GM23338 (cell line): Measurements from ENCODE around the gene GOLGA1. TPM values are rescaled to one million over a fixed set of nuclear protein-coding genes. Genes with fewer than 3 reads are reported as not detected.
A peak's percentile ranks its signal among the peaks of the same experiment; 100 is the strongest.

Source experiments
- ATAC-seq: fragments of 200-7000 bp; cut with Tn5 transposase; 3 replicates; pipeline ENCODE4 v1.9.1; 2020
- DNase-seq: peaks from one replicate; pipeline ENCODE4 v3.0.0-alpha.2; 2015; ENCODE audit warnings: low spot score
- H2AFZ ChIP-seq: fragments of 200-600 bp; sonication (generic); 2 replicates; pipeline ENCODE4 v1.8.0; 2016; ENCODE audit warnings: antibody characterized with exemption, mild to moderate bottlenecking, moderate library complexity
- H3F3A ChIP-seq: fragments of 200-600 bp; sonication (generic); replicated peaks from 2 replicates; pipeline ENCODE4 v1.8.0; 2017; ENCODE audit warnings: antibody characterized with exemption, mixed run types, low read depth
- H3K27ac ChIP-seq: fragments of 200-600 bp; sonication (generic); 2 replicates; pipeline ENCODE4 v1.6.1; 2016; ENCODE audit warnings: low read depth
- H3K27me3 ChIP-seq: fragments of 200-600 bp; sonication (generic); 2 replicates; pipeline ENCODE4 v1.8.0; 2016; ENCODE audit warnings: mild to moderate bottlenecking, mixed run types, moderate library complexity; ENCODE audit not compliant: insufficient read depth
- H3K36me3 ChIP-seq: fragments of 200-600 bp; sonication (generic); 2 replicates; pipeline ENCODE4 v1.8.0; 2016; ENCODE audit warnings: mild to moderate bottlenecking; ENCODE audit not compliant: insufficient read depth
- H3K4me1 ChIP-seq: fragments of 200-600 bp; sonication (generic); 2 replicates; pipeline ENCODE4 v1.8.0; 2016; ENCODE audit warnings: mild to moderate bottlenecking, moderate library complexity; ENCODE audit not compliant: insufficient read depth
- H3K4me2 ChIP-seq: fragments of 200-600 bp; sonication (generic); 2 replicates; pipeline ENCODE4 v1.7.1; 2017; ENCODE audit warnings: mixed run types
- H3K4me3 ChIP-seq: fragments of 200-600 bp; sonication (generic); 2 replicates; pipeline ENCODE4 v1.6.1; 2016; ENCODE audit warnings: mixed run types
- H3K79me2 ChIP-seq: fragments of 200-600 bp; sonication (generic); replicated peaks from 2 replicates; pipeline ENCODE4 v1.8.0; 2017; ENCODE audit warnings: mild to moderate bottlenecking; ENCODE audit not compliant: insufficient read depth
- H3K9me2 ChIP-seq: fragments of 200-600 bp; sonication (generic); 2 replicates; pipeline ENCODE4 v1.8.0; 2017; ENCODE audit not compliant: insufficient read depth
- H4K20me1 ChIP-seq: fragments of 200-600 bp; sonication (generic); replicated peaks from 2 replicates; pipeline ENCODE4 v1.8.0; 2017; ENCODE audit warnings: mild to moderate bottlenecking; ENCODE audit not compliant: insufficient read depth
- H3K27ac Mint-ChIP-seq: 2 replicates; pipeline ENCODE4 v1.8.0; 2020; ENCODE audit warnings: inconsistent platforms, mild to moderate bottlenecking, moderate library complexity, mixed read lengths
- H3K27me3 Mint-ChIP-seq: 3 replicates; pipeline ENCODE4 v1.8.0; 2022; ENCODE audit warnings: low read depth, mild to moderate bottlenecking, moderate library complexity, mixed read lengths, inconsistent platforms; ENCODE audit not compliant: insufficient read depth, poor library complexity
- H3K36me3 Mint-ChIP-seq: 3 replicates; pipeline ENCODE4 v1.8.0; 2021; ENCODE audit warnings: low read depth, mild to moderate bottlenecking, inconsistent platforms, moderate library complexity, mixed read lengths
- H3K4me1 Mint-ChIP-seq: 3 replicates; pipeline ENCODE4 v1.8.0; 2020; ENCODE audit warnings: mild to moderate bottlenecking, inconsistent platforms, mixed read lengths
- H3K4me3 Mint-ChIP-seq: 3 replicates; pipeline ENCODE4 v1.8.0; 2021; ENCODE audit warnings: moderate library complexity, mild to moderate bottlenecking, inconsistent platforms, mixed read lengths
- H3K9me3 Mint-ChIP-seq: 3 replicates; pipeline ENCODE4 v1.8.0; 2020; ENCODE audit warnings: moderate library complexity, mild to moderate bottlenecking, inconsistent platforms, mixed read lengths
- CREB1 ChIP-seq: fragments of 250-450 bp; sonication (Bioruptor Pico); IDR thresholded peaks from 2 replicates; pipeline ENCODE4 v1.5.0; 2020; ENCODE audit warnings: low read depth, mild to moderate bottlenecking, moderate library complexity
- EZH2 ChIP-seq: fragments of 200-600 bp; sonication (generic); IDR thresholded peaks from one replicate; pipeline ENCODE4 v1.8.0; 2017; ENCODE audit warnings: antibody characterized with exemption, mild to moderate bottlenecking, low read depth; ENCODE audit not compliant: unreplicated experiment
- EZH2phosphoT487 ChIP-seq: fragments of 200-600 bp; sonication (generic); IDR thresholded peaks from one replicate; pipeline ENCODE4 v1.8.1; 2018; ENCODE audit warnings: antibody characterized with exemption; ENCODE audit not compliant: unreplicated experiment
- JUNB ChIP-seq: IDR thresholded peaks from one replicate; pipeline ENCODE4 v1.6.1; 2016; ENCODE audit warnings: antibody characterized with exemption; ENCODE audit not compliant: unreplicated experiment
- NANOG ChIP-seq: IDR thresholded peaks from 2 replicates; pipeline ENCODE4 v1.6.1; 2016; ENCODE audit warnings: antibody characterized with exemption, borderline replicate concordance
- POLR2AphosphoS5 ChIP-seq: IDR thresholded peaks from 2 replicates; pipeline ENCODE4 v1.6.1; 2016; ENCODE audit warnings: antibody characterized with exemption, low read depth
- STAT1 ChIP-seq: IDR thresholded peaks from one replicate; pipeline ENCODE4 v1.6.1; 2016; ENCODE audit warnings: antibody characterized with exemption; ENCODE audit not compliant: unreplicated experiment
- ZNF114 ChIP-seq: fragments of 250-450 bp; sonication (Bioruptor Pico); IDR thresholded peaks from 2 replicates; pipeline ENCODE4 v1.5.0; 2020; ENCODE audit warnings: mild to moderate bottlenecking, moderate library complexity
- ZNF331 ChIP-seq: fragments of 250-450 bp; sonication (Bioruptor Pico); IDR thresholded peaks from 2 replicates; pipeline ENCODE4 v1.5.0; 2020; ENCODE audit warnings: low read depth, mild to moderate bottlenecking, moderate library complexity
- polyA plus RNA-seq: library from polyadenylated mRNA; unstranded; fragments of >200 nt; fragmentation: Nextera tagmentation; extraction: Ambion mirVana; gene quantifications from 2 replicates; pipeline ENCODE4 v1.2.1, GENCODE V29; 2016
- total RNA-seq: library from RNA; depleted of rRNA; stranded (reverse); fragments of >200 nt; shearing (Covaris generic); gene quantifications from 2 replicates; pipeline ENCODE4 v1.2.3, GENCODE V29; 2014
- TF ChIP-seq, protein P1 (sequence below): IDR thresholded peaks from one replicate; pipeline ENCODE4 v1.6.1; 2018; ENCODE audit warnings: antibody characterized with exemption; ENCODE audit not compliant: unreplicated experiment
- TF ChIP-seq, protein P2 (sequence below), 2 experiments: fragments of 200-600 bp in 1 of 2; sonication (generic) in 1 of 2; conservative IDR thresholded peaks; 2 replicates each; pipeline versions ENCODE4 v1.5.1 to v1.6.1; 2016 to 2017; ENCODE audit warnings: antibody characterized with exemption in 2 of 2, low read depth in 2 of 2, mild to moderate bottlenecking in 2 of 2, moderate library complexity in 1 of 2
- TF ChIP-seq, protein P3 (sequence below): fragments of 250-450 bp; sonication (Bioruptor Pico); IDR thresholded peaks from 2 replicates; pipeline ENCODE4 v1.5.0; 2020; ENCODE audit warnings: mild to moderate bottlenecking, moderate library complexity
- TF ChIP-seq, protein P4 (sequence below): IDR thresholded peaks from 2 replicates; pipeline ENCODE4 v1.6.1; 2016; ENCODE audit warnings: antibody characterized with exemption

Gene GOLGA1
- total and polyA plus RNA-seq, 2 experiments from 2014 or later: 6.1 to 8.0 TPM

DNA sequence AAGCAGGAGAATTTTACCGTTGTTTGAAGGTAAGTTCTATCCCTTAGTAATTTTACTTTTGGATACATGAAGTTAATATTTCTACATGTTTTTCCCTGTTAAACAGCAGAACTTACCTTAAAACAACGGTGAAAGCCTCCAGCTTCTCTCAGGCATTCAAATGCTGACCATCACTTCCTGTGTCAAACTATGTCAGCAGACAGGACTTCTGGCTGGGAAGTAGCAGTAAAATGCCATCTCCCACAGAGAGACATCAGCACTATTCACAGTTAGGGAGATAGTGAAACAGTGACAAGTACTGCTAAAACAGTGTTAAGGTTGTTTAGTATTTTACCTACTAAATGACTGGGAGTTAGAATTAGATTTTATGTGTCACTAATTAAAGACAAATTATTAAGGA is 34.2 kb upstream of the GOLGA1 start:
- Mint-ChIP-seq H3K4me3 (no peak overlapping the region), H3K9me3 (no peaks in the 10 kb centered on the region), H3K27ac (peak overlapping the region; percentile 54), H3K36me3 (peaks cover 16% of the 10 kb centered on the region), H3K4me1 (peaks cover 9% of the 10 kb centered on the region; the same call in 2 of the 3 replicates), H3K27me3 (peaks cover 3% of the 10 kb centered on the region)
- DNase-seq: peak; percentile 39
- no peaks in the 10 kb centered on the region for H3K9me2 ChIP-seq
- no peak overlapping the region for H3K4me2 ChIP-seq
- H3K27me3 ChIP-seq: no peaks in the 10 kb centered on the region
- H2AFZ ChIP-seq: no peak overlapping the region
- no peaks in the 10 kb centered on the region for H3K4me1 ChIP-seq
- no peaks in the 10 kb centered on the region for H3K79me2 ChIP-seq
- H3F3A ChIP-seq: no peaks in the 10 kb centered on the region
- no peaks in the 10 kb centered on the region for H3K36me3 ChIP-seq
- H3K4me3 ChIP-seq: no peak overlapping the region
- ATAC-seq: peak; percentile 65
- no peak overlapping the region; the same call in 1 of the 2 replicates for H3K27ac ChIP-seq
- TF ChIP-seq JUNB (no peak), NANOG (no peak), EZH2phosphoT487 (no peak), EZH2 (no peak), ZNF114 (no peak), CREB1 (CRISPR knock-in tag) (no peak), POLR2AphosphoS5 (no peak), STAT1 (no peak), ZNF331 (no peak)
- TF ChIP-seq, protein P1, sequence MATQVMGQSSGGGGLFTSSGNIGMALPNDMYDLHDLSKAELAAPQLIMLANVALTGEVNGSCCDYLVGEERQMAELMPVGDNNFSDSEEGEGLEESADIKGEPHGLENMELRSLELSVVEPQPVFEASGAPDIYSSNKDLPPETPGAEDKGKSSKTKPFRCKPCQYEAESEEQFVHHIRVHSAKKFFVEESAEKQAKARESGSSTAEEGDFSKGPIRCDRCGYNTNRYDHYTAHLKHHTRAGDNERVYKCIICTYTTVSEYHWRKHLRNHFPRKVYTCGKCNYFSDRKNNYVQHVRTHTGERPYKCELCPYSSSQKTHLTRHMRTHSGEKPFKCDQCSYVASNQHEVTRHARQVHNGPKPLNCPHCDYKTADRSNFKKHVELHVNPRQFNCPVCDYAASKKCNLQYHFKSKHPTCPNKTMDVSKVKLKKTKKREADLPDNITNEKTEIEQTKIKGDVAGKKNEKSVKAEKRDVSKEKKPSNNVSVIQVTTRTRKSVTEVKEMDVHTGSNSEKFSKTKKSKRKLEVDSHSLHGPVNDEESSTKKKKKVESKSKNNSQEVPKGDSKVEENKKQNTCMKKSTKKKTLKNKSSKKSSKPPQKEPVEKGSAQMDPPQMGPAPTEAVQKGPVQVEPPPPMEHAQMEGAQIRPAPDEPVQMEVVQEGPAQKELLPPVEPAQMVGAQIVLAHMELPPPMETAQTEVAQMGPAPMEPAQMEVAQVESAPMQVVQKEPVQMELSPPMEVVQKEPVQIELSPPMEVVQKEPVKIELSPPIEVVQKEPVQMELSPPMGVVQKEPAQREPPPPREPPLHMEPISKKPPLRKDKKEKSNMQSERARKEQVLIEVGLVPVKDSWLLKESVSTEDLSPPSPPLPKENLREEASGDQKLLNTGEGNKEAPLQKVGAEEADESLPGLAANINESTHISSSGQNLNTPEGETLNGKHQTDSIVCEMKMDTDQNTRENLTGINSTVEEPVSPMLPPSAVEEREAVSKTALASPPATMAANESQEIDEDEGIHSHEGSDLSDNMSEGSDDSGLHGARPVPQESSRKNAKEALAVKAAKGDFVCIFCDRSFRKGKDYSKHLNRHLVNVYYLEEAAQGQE: no peak
- TF ChIP-seq, protein P2, sequence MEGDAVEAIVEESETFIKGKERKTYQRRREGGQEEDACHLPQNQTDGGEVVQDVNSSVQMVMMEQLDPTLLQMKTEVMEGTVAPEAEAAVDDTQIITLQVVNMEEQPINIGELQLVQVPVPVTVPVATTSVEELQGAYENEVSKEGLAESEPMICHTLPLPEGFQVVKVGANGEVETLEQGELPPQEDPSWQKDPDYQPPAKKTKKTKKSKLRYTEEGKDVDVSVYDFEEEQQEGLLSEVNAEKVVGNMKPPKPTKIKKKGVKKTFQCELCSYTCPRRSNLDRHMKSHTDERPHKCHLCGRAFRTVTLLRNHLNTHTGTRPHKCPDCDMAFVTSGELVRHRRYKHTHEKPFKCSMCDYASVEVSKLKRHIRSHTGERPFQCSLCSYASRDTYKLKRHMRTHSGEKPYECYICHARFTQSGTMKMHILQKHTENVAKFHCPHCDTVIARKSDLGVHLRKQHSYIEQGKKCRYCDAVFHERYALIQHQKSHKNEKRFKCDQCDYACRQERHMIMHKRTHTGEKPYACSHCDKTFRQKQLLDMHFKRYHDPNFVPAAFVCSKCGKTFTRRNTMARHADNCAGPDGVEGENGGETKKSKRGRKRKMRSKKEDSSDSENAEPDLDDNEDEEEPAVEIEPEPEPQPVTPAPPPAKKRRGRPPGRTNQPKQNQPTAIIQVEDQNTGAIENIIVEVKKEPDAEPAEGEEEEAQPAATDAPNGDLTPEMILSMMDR (conservative IDR thresholded peaks at IDR 0.05; ENCODE audit: low read depth in 2 of 2): no peak
- TF ChIP-seq, protein P3, sequence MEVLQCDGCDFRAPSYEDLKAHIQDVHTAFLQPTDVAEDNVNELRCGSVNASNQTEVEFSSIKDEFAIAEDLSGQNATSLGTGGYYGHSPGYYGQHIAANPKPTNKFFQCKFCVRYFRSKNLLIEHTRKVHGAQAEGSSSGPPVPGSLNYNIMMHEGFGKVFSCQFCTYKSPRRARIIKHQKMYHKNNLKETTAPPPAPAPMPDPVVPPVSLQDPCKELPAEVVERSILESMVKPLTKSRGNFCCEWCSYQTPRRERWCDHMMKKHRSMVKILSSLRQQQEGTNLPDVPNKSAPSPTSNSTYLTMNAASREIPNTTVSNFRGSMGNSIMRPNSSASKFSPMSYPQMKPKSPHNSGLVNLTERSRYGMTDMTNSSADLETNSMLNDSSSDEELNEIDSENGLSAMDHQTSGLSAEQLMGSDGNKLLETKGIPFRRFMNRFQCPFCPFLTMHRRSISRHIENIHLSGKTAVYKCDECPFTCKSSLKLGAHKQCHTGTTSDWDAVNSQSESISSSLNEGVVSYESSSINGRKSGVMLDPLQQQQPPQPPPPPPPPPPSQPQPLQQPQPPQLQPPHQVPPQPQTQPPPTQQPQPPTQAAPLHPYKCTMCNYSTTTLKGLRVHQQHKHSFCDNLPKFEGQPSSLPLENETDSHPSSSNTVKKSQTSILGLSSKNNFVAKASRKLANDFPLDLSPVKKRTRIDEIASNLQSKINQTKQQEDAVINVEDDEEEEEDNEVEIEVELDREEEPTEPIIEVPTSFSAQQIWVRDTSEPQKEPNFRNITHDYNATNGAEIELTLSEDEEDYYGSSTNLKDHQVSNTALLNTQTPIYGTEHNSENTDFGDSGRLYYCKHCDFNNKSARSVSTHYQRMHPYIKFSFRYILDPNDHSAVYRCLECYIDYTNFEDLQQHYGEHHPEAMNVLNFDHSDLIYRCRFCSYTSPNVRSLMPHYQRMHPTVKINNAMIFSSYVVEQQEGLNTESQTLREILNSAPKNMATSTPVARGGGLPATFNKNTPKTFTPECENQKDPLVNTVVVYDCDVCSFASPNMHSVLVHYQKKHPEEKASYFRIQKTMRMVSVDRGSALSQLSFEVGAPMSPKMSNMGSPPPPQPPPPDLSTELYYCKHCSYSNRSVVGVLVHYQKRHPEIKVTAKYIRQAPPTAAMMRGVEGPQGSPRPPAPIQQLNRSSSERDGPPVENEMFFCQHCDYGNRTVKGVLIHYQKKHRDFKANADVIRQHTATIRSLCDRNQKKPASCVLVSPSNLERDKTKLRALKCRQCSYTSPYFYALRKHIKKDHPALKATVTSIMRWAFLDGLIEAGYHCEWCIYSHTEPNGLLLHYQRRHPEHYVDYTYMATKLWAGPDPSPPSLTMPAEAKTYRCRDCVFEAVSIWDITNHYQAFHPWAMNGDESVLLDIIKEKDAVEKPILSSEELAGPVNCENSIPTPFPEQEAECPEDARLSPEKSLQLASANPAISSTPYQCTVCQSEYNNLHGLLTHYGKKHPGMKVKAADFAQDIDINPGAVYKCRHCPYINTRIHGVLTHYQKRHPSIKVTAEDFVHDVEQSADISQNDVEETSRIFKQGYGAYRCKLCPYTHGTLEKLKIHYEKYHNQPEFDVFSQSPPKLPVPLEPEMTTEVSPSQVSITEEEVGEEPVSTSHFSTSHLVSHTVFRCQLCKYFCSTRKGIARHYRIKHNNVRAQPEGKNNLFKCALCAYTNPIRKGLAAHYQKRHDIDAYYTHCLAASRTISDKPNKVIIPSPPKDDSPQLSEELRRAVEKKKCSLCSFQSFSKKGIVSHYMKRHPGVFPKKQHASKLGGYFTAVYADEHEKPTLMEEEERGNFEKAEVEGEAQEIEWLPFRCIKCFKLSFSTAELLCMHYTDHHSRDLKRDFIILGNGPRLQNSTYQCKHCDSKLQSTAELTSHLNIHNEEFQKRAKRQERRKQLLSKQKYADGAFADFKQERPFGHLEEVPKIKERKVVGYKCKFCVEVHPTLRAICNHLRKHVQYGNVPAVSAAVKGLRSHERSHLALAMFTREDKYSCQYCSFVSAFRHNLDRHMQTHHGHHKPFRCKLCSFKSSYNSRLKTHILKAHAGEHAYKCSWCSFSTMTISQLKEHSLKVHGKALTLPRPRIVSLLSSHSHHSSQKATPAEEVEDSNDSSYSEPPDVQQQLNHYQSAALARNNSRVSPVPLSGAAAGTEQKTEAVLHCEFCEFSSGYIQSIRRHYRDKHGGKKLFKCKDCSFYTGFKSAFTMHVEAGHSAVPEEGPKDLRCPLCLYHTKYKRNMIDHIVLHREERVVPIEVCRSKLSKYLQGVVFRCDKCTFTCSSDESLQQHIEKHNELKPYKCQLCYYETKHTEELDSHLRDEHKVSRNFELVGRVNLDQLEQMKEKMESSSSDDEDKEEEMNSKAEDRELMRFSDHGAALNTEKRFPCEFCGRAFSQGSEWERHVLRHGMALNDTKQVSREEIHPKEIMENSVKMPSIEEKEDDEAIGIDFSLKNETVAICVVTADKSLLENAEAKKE (CRISPR knock-in tag): no peak
- TF ChIP-seq, protein P4, sequence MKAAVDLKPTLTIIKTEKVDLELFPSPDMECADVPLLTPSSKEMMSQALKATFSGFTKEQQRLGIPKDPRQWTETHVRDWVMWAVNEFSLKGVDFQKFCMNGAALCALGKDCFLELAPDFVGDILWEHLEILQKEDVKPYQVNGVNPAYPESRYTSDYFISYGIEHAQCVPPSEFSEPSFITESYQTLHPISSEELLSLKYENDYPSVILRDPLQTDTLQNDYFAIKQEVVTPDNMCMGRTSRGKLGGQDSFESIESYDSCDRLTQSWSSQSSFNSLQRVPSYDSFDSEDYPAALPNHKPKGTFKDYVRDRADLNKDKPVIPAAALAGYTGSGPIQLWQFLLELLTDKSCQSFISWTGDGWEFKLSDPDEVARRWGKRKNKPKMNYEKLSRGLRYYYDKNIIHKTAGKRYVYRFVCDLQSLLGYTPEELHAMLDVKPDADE: no peak
- no peaks in the 10 kb centered on the region for H4K20me1 ChIP-seq
